Prostate gland (tissue), 2 donors: Measurements from ENCODE around the gene PARP1. TPM values are rescaled to one million over a fixed set of nuclear protein-coding genes. Genes with fewer than 3 reads are reported as not detected.

Source experiments
- DNase-seq: peaks from one replicate; pipeline ENCODE4 v3.0.0-alpha.2; 2019; ENCODE audit warnings: low spot score
- H3K27ac ChIP-seq, 2 donors: fragments of 200-600 bp; sonication (generic); 2 replicates each; pipeline ENCODE4 v1.5.1; 2017 to 2019
- H3K27me3 ChIP-seq: fragments of 200-600 bp; sonication (generic); replicated peaks from 2 replicates; pipeline ENCODE4 v1.5.1; 2019; ENCODE audit not compliant: insufficient read depth
- H3K36me3 ChIP-seq, 2 donors: fragments of 200-600 bp; sonication (generic); 1 replicate in 1 of 2; 2 replicates in 1 of 2; pipeline versions ENCODE4 v1.5.1 to v1.8.1; 2017 to 2019
- H3K4me1 ChIP-seq: fragments of 200-600 bp; sonication (generic); replicated peaks from 2 replicates; pipeline ENCODE4 v1.5.1; 2019
- H3K4me3 ChIP-seq, 2 donors: fragments of 200-600 bp; sonication (generic); 2 replicates each; pipeline ENCODE4 v1.5.1; 2017 to 2019
- H3K9me3 ChIP-seq: fragments of 200-600 bp; sonication (generic); 2 replicates; pipeline ENCODE4 v1.5.1; 2017
- CTCF ChIP-seq, 4 experiments: fragments of 200-600 bp in 2 of 4; fragments of 450-650 bp in 2 of 4; sonication (generic) in 2 of 4; IDR thresholded peaks; 1 replicate in 3 of 4; 2 replicates in 1 of 4; pipeline ENCODE4 v1.5.1; 2016 to 2019; ENCODE audit warnings: antibody characterized with exemption in 4 of 4, mild to moderate bottlenecking in 2 of 4, moderate library complexity in 2 of 4
- POLR2A ChIP-seq: fragments of 450-650 bp; IDR thresholded peaks from one replicate; pipeline ENCODE4 v1.6.1; 2016; ENCODE audit warnings: antibody characterized with exemption, mild to moderate bottlenecking
- POLR2AphosphoS5 ChIP-seq: sonication (generic); formaldehyde crosslinking; IDR thresholded peaks from one replicate; pipeline ENCODE4 v1.6.1; 2017; ENCODE audit warnings: antibody characterized with exemption
- WGBS: methylation state at CpG from one replicate; pipeline ENCODE4 v1.1.5; 2018; 5-methylcytosine and 5-hydroxymethylcytosine counted together
- intact Hi-C: fragments of 100-400 bp; cut with DNase I; formaldehyde crosslinking; loops from one replicate; pipeline ENCODE4 v1.14.2; 2022
- total RNA-seq, 2 donors: library from RNA; depleted of rRNA; stranded (reverse); fragments of >200 nt; gene quantifications; one replicate each; pipeline ENCODE4 v1.1.0, GENCODE V29; 2016

Gene PARP1
- total RNA-seq, 2 donors from 2014 or later, result 197 to 212 TPM

- TF ChIP-seq CTCF (IDR thresholded peaks at IDR 0.05) (no peak), POLR2AphosphoS5 (no peak), POLR2A (no peak)
- 70% methylated on average over 3 of the region's 3 CpGs for WGBS
- no peaks in the 10 kb centered on the region for H3K4me1 ChIP-seq
- DNase-seq, result no peak
- no peaks in the 10 kb centered on the region for H3K27me3 ChIP-seq
- H3K27ac ChIP-seq, result no peak overlapping the region
- no peaks in the 10 kb centered on the region for H3K36me3 ChIP-seq
- H3K4me3 ChIP-seq, result no peak overlapping the region
- H3K9me3 ChIP-seq, result no peaks in the 10 kb centered on the region
- intact Hi-C loops, result no loop called here
Observed at GRCh38 chr1:226351709-226352108, 56.2 kb downstream of the PARP1 start.

GRCh38 chr1:226350519-226350865 is 57.4 kb downstream of the PARP1 start:
- Histone ChIP-seq H3K4me1 (no peaks in the 10 kb centered on the region), H3K27me3 (no peaks in the 10 kb centered on the region), H3K27ac (no peak overlapping the region), H3K36me3 (no peaks in the 10 kb centered on the region), H3K4me3 (no peak overlapping the region), H3K9me3 (no peaks in the 10 kb centered on the region)
- no peak for DNase-seq
- TF ChIP-seq POLR2AphosphoS5 (no peak), POLR2A (no peak), CTCF (IDR thresholded peaks at IDR 0.05) (no peak)
- 34% methylated on average over 9 of the region's 9 CpGs for WGBS
- intact Hi-C loops, result no loop called here

GRCh38 chr1:226349801-226350518 is 57.9 kb downstream of the PARP1 start:
- TF ChIP-seq POLR2A, result no peak
- no peak for TF ChIP-seq POLR2AphosphoS5
- TF ChIP-seq CTCF (IDR thresholded peaks at IDR 0.05), result no peak
- Histone ChIP-seq H3K36me3 (no peaks in the 10 kb centered on the region), H3K4me3 (no peak overlapping the region), H3K27me3 (no peaks in the 10 kb centered on the region), H3K27ac (no peak overlapping the region), H3K4me1 (no peaks in the 10 kb centered on the region), H3K9me3 (no peaks in the 10 kb centered on the region)
- no peak for DNase-seq
- WGBS, result 38% methylated on average over 18 of the region's 18 CpGs
- intact Hi-C loops, result no loop called here

- 85% methylated on average over 11 of the region's 11 CpGs for WGBS
- Histone ChIP-seq H3K4me3 (no peak overlapping the region), H3K9me3 (no peaks in the 10 kb centered on the region), H3K27ac (no peak overlapping the region), H3K4me1 (no peaks in the 10 kb centered on the region), H3K36me3 (no peaks in the 10 kb centered on the region), H3K27me3 (no peaks in the 10 kb centered on the region)
- DNase-seq, result no peak
- no peak for TF ChIP-seq POLR2AphosphoS5
- intact Hi-C loops, result no loop called here
Observed at GRCh38 chr1:226349081-226349480, 58.8 kb downstream of the PARP1 start.

GRCh38 chr1:226344441-226345259 is 63.2 kb downstream of the PARP1 start:
- DNase-seq, result no peak
- Histone ChIP-seq H3K36me3 (no peaks in the 10 kb centered on the region), H3K4me1 (no peaks in the 10 kb centered on the region), H3K4me3 (no peak overlapping the region), H3K27ac (no peak overlapping the region), H3K27me3 (no peaks in the 10 kb centered on the region), H3K9me3 (no peaks in the 10 kb centered on the region)
- TF ChIP-seq POLR2A (no peak), POLR2AphosphoS5 (no peak), CTCF (IDR thresholded peaks at IDR 0.05) (no peak)
- intact Hi-C loops, result no loop called here
- 73% methylated on average over 8 of the region's 8 CpGs for WGBS
